GM12878 (cell line): ENCODE results near the gene GRIN3A. TPM values are rescaled to one million over a fixed set of nuclear protein-coding genes. Genes with fewer than 3 reads are reported as not detected.

ENCODE experiments used
- ATAC-seq: fragments of 200-7000 bp; cut with Tn5 transposase; 3 replicates; pipeline ENCODE4 v1.9.1; 2020; ENCODE audit warnings: mild to moderate bottlenecking, moderate library complexity
- BruUV-seq: library from RNA; stranded (reverse); fragments of 400-500 nt; replicated peaks from 2 replicates; lab custom pipeline; 2021; lab: Mats Ljungman, UMichigan
- CTCF ChIA-PET: fragments of 300-600 bp; sonication (Branson Sonifier 250); formaldehyde crosslinking; extraction: SDS; loops from one replicate; lab custom pipeline; 2021; ENCODE audit warnings: inconsistent platforms; lab: Yijun Ruan, JAX
- POLR2A ChIA-PET: fragments of 350-600 bp; formaldehyde crosslinking; extraction: SDS; loops from one replicate; lab custom pipeline; 2021; ENCODE audit warnings: inconsistent platforms; lab: Charles Lee
- RAD21 ChIA-PET: fragments of 300-600 bp; sonication (Branson Sonifier 250); formaldehyde crosslinking; loops from one replicate; lab custom pipeline; 2023; ENCODE audit warnings: antibody characterized with exemption; ENCODE audit not compliant: unreplicated experiment; lab: Charles Lee
- SMC1A ChIA-PET: fragments of 300-600 bp; sonication (Branson Sonifier 250); formaldehyde crosslinking; loops from one replicate; lab custom pipeline; 2023; ENCODE audit not compliant: unreplicated experiment, uncharacterized antibody; lab: Charles Lee
- DNase-seq: peaks from one replicate; pipeline ENCODE4 v3.0.0-alpha.2; 2011; ENCODE audit warnings: low read depth, low spot score
- FAIRE-seq: peaks from 3 replicates; lab custom pipeline; 2011; peaks lifted over from hg19 to GRCh38; lab: Jason Lieb, UNC
- H2AFZ ChIP-seq: 2 replicates; pipeline ENCODE4 v1.6.0; 2011; ENCODE audit warnings: low read depth, low read length, control low read depth; ENCODE audit not compliant: control insufficient read depth
- H3K27ac ChIP-seq: 2 replicates; pipeline ENCODE4 v1.5.1; 2011; ENCODE audit warnings: control low read depth; ENCODE audit not compliant: control insufficient read depth, insufficient read depth
- H3K27me3 ChIP-seq, 2 experiments: replicated peaks in 1 of 2; 2 replicates each; pipeline versions ENCODE4 v1.6.0 to v1.6.1; 2011; ENCODE audit warnings: low read length in 1 of 2; ENCODE audit not compliant: control insufficient read depth in 2 of 2, insufficient read depth in 2 of 2
- H3K36me3 ChIP-seq, 2 experiments: 2 replicates each; pipeline ENCODE4 v1.5.1; 2011; ENCODE audit warnings: low read length in 1 of 2; ENCODE audit not compliant: control insufficient read depth in 2 of 2, insufficient read depth in 2 of 2
- H3K4me1 ChIP-seq: 2 replicates; pipeline ENCODE4 v1.6.1; 2011; ENCODE audit warnings: mild to moderate bottlenecking, low read length, moderate library complexity, mixed read lengths; ENCODE audit not compliant: control insufficient read depth, insufficient read depth
- H3K4me2 ChIP-seq: 2 replicates; pipeline ENCODE4 v1.6.0; 2011; ENCODE audit warnings: control low read depth; ENCODE audit not compliant: control insufficient read depth, insufficient read depth
- H3K4me3 ChIP-seq: fragments of 200-600 bp; sonication (generic); 2 replicates; pipeline ENCODE4 v1.5.1; 2016
- H3K79me2 ChIP-seq: 2 replicates; pipeline ENCODE4 v1.6.0; 2011; ENCODE audit warnings: low read length; ENCODE audit not compliant: control insufficient read depth, insufficient read depth
- H3K9ac ChIP-seq: 2 replicates; pipeline ENCODE4 v1.8.0; 2011; ENCODE audit warnings: low read length, control low read depth, mixed read lengths; ENCODE audit not compliant: control insufficient read depth, insufficient read depth
- H3K9me3 ChIP-seq: replicated peaks from 3 replicates; pipeline ENCODE4 v1.5.1; 2011; ENCODE audit warnings: mild to moderate bottlenecking, low read length; ENCODE audit not compliant: control insufficient read depth, insufficient read depth
- H4K20me1 ChIP-seq: 2 replicates; pipeline ENCODE4 v1.6.0; 2011; ENCODE audit not compliant: control insufficient read depth, insufficient read depth
- BRCA1 ChIP-seq: IDR thresholded peaks from 2 replicates; pipeline ENCODE4 v1.6.1; 2011; ENCODE audit warnings: low read depth, low read length, improper control_type of control experiment
- CHD1 ChIP-seq: IDR thresholded peaks from 2 replicates; pipeline ENCODE4 v1.6.1; 2012; ENCODE audit warnings: low read depth, low read length, improper control_type of control experiment
- CTCF ChIP-seq, 3 experiments: IDR thresholded peaks in 2 of 3; conservative IDR thresholded peaks in 1 of 3; 2 replicates each; pipeline ENCODE4 v1.5.1; 2011; ENCODE audit warnings: low read depth in 3 of 3, low read length in 3 of 3, mild to moderate bottlenecking in 3 of 3, control low read depth in 2 of 3, moderate library complexity in 2 of 3, inconsistent platforms in 1 of 3, mixed read lengths in 1 of 3; ENCODE audit not compliant: control insufficient read depth in 2 of 3, insufficient read depth in 1 of 3; ENCODE audit errors: extremely low read depth in 1 of 3
- GATAD2B ChIP-seq: fragments of 450-650 bp; conservative IDR thresholded peaks from 2 replicates; pipeline ENCODE4 v1.6.1; 2017; ENCODE audit warnings: low read depth, mild to moderate bottlenecking, moderate library complexity
- IKZF1 ChIP-seq: fragments of 450-650 bp; conservative IDR thresholded peaks from 2 replicates; pipeline ENCODE4 v1.6.1; 2017; ENCODE audit warnings: antibody characterized with exemption, mild to moderate bottlenecking
- IRF3 ChIP-seq: fragments of 450-650 bp; IDR thresholded peaks from 2 replicates; pipeline ENCODE4 v1.6.1; 2014; ENCODE audit warnings: mild to moderate bottlenecking
- MEF2B ChIP-seq: fragments of 450-650 bp; IDR thresholded peaks from 2 replicates; pipeline ENCODE4 v1.6.1; 2018; ENCODE audit warnings: mild to moderate bottlenecking, moderate library complexity; ENCODE audit not compliant: partially characterized antibody, poor library complexity, severe bottlenecking
- NKRF ChIP-seq: fragments of 450-650 bp; conservative IDR thresholded peaks from 2 replicates; pipeline ENCODE4 v1.6.1; 2017; ENCODE audit warnings: mild to moderate bottlenecking, moderate library complexity
- RCOR1 ChIP-seq: conservative IDR thresholded peaks from 2 replicates; pipeline ENCODE4 v1.6.1; 2012; ENCODE audit warnings: low read depth, low read length, improper control_type of control experiment
- SMAD1 ChIP-seq: fragments of 450-650 bp; IDR thresholded peaks from 2 replicates; pipeline ENCODE4 v1.6.1; 2018; ENCODE audit warnings: mild to moderate bottlenecking, low read depth; ENCODE audit not compliant: partially characterized antibody
- SREBF1 ChIP-seq: IDR thresholded peaks from 2 replicates; pipeline ENCODE4 v1.6.1; 2012; ENCODE audit warnings: mild to moderate bottlenecking, low read length
- STAT1 ChIP-seq: fragments of 450-650 bp; conservative IDR thresholded peaks from 2 replicates; pipeline ENCODE4 v1.6.1; 2014; ENCODE audit warnings: antibody characterized with exemption, mild to moderate bottlenecking
- YBX1 ChIP-seq: fragments of 450-650 bp; IDR thresholded peaks from 2 replicates; pipeline ENCODE4 v1.6.1; 2016; ENCODE audit warnings: antibody characterized with exemption
- ZBTB11 ChIP-seq: fragments of 450-650 bp; formaldehyde crosslinking; IDR thresholded peaks from 2 replicates; pipeline ENCODE4 v1.5.0; 2022; ENCODE audit warnings: mild to moderate bottlenecking, missing genetic modification characterization
- ZNF24 ChIP-seq: fragments of 450-650 bp; IDR thresholded peaks from 2 replicates; pipeline ENCODE4 v1.6.1; 2017; ENCODE audit warnings: antibody characterized with exemption, mild to moderate bottlenecking
- ZZZ3 ChIP-seq: IDR thresholded peaks from 2 replicates; pipeline ENCODE4 v1.6.1; 2011; ENCODE audit warnings: low read depth; ENCODE audit not compliant: control insufficient read depth, insufficient read length
- WGBS: methylation state at CpG from one replicate; pipeline ENCODE4 v1.1.6; 2016; ENCODE audit warnings: low lambda C conversion rate; ENCODE audit not compliant: insufficient replicate concordance, insufficient coverage; ENCODE audit errors: missing lambda C conversion rate; 5-methylcytosine and 5-hydroxymethylcytosine counted together
- in situ Hi-C: fragments of 300-500 bp; cut with MboI; formaldehyde crosslinking; loops from 9 replicates; pipeline ENCODE4 v1.14.3; 2018; ENCODE audit warnings: mixed read lengths
- intact Hi-C: fragments of 100-400 bp; cut with micrococcal nuclease; formaldehyde crosslinking; loops from one replicate; pipeline ENCODE4 v1.14.2; 2022; ENCODE audit not compliant: unreplicated experiment
- polyA plus RNA-seq, 11 experiments: library from polyadenylated mRNA; depleted of rRNA in 4 of 11; unstranded in 6 of 11; stranded (reverse) in 5 of 11; fragments of >200 nt; fragmentation: Nextera tagmentation in 4 of 11; fragmentation: Illumina TruSeq in 1 of 11; extraction: Ambion mirVana in 4 of 11; extraction: Trizol in 1 of 11; gene quantifications; 1 replicate in 1 of 11; 2 replicates in 10 of 11; pipeline versions ENCODE4 v1.2.1 to v1.2.3, GENCODE V29; 2011 to 2016; ENCODE audit warnings: inconsistent platforms in 2 of 11, missing spikeins in 2 of 11, low read depth in 1 of 11
- total RNA-seq, 4 experiments: library from RNA; depleted of rRNA in 3 of 4; stranded (reverse); fragments of >200 nt in 3 of 4; fragmentation: Illumina TruSeq in 1 of 4; extraction: Trizol in 1 of 4; gene quantifications; 2 replicates each; pipeline versions ENCODE4 v1.2.1 to v1.2.3, GENCODE V29; 2013 to 2021

Gene GRIN3A
- total and polyA plus RNA-seq, 10 of the 15 experiments (the other 5 are each of a cell fraction or from before 2014, with no cell fraction given) = 0.03 to 0.05 (median 0.04) TPM; not detected in 7

- BruUV-seq = no TSS peak
- ChIA-PET SMC1A (no interaction called here), CTCF (no interaction called here), RAD21 (no interaction called here), POLR2A (no interaction called here)
- no peak overlapping the region for H2AFZ ChIP-seq
- DNase-seq (no peak), ATAC-seq (no peak), FAIRE-seq (no peak)
- no peak overlapping the region for H3K4me2 ChIP-seq
- H3K27me3 ChIP-seq = no peaks in the 10 kb centered on the region
- in situ Hi-C loops (no loop called here), intact Hi-C loops (no loop called here)
- no peaks in the 10 kb centered on the region for H3K9me3 ChIP-seq
- H3K9ac ChIP-seq = no peak overlapping the region
- H3K27ac ChIP-seq = no peak overlapping the region
- WGBS = 39% methylated on average over 4 of the region's 4 CpGs
- no peaks in the 10 kb centered on the region for H3K79me2 ChIP-seq
- no peaks in the 10 kb centered on the region for H4K20me1 ChIP-seq
- no peak overlapping the region for H3K4me3 ChIP-seq
- no peaks in the 10 kb centered on the region for H3K36me3 ChIP-seq
- no peaks in the 10 kb centered on the region for H3K4me1 ChIP-seq
- TF ChIP-seq ZNF24 (no peak), NKRF (no peak), CHD1 (no peak), MEF2B (no peak), RCOR1 (no peak), BRCA1 (no peak), IKZF1 (no peak), SREBF1 (no peak), CTCF (IDR thresholded peaks at IDR 0.05 in 2 of 3, conservative IDR thresholded peaks at IDR 0.05 in 1 of 3; ENCODE audit: control insufficient read depth in 2 of 3, extremely low read depth in 1 of 3, insufficient read depth in 1 of 3, low read depth in 3 of 3, low read length in 3 of 3) (no peak), ZZZ3 (no peak), SMAD1 (no peak), ZBTB11 (CRISPR knock-in tag) (no peak), IRF3 (no peak), STAT1 (no peak), YBX1 (no peak), GATAD2B (no peak)
Measured at GRCh38 chr9:101634741-101635409, 103.6 kb downstream of the GRIN3A start.
